ELF-1 (cell line): ENCODE data around the gene HPSE2.
"Not testable (repeated sequence)": the region's sequence is repeated elsewhere in the genome, so short reads cannot be mapped to it uniquely, and the experiment has no call there.

Experiments used
- DNase-seq: peaks from one replicate; pipeline ENCODE4 v3.0.0-alpha.2; 2016; ENCODE audit warnings: low read depth, low spot score

The HPSE2 gene

GRCh38 chr10:99005254-99005653 lies 230.4 kb downstream of the HPSE2 start:
- no peak for DNase-seq

GRCh38 chr10:99004738-99005137 lies 230.9 kb downstream of the HPSE2 start:
- DNase-seq, result no peak

- no peak for DNase-seq
Measured at GRCh38 chr10:99002392-99002791, 233.3 kb downstream of the HPSE2 start.

- DNase-seq, result no peak
Measured at GRCh38 chr10:98997596-98997995, 238.1 kb downstream of the HPSE2 start.

GRCh38 chr10:98994030-98994429 lies 241.6 kb downstream of the HPSE2 start:
- no peak for DNase-seq

GRCh38 chr10:98983751-98984150 lies 251.9 kb downstream of the HPSE2 start:
- not testable (repeated sequence) for DNase-seq

GRCh38 chr10:98980353-98980752 lies 255.3 kb downstream of the HPSE2 start:
- no peak for DNase-seq

- DNase-seq, result no peak
Measured at GRCh38 chr10:98971464-98971863, 264.2 kb downstream of the HPSE2 start.

- no peak for DNase-seq
Measured at GRCh38 chr10:98967601-98968000, 268.1 kb downstream of the HPSE2 start.

- no peak for DNase-seq
Measured at GRCh38 chr10:98963608-98964007, 272.0 kb downstream of the HPSE2 start.

GRCh38 chr10:98959379-98959778 lies 276.3 kb downstream of the HPSE2 start:
- no peak for DNase-seq

GRCh38 chr10:98957801-98958200 lies 277.9 kb downstream of the HPSE2 start:
- DNase-seq, result no peak

GRCh38 chr10:98956576-98957260 lies 278.9 kb downstream of the HPSE2 start:
- no peak for DNase-seq

GRCh38 chr10:98953251-98953650 lies 282.4 kb downstream of the HPSE2 start:
- DNase-seq, result no peak

GRCh38 chr10:98951269-98952000 lies 284.2 kb downstream of the HPSE2 start:
- no peak for DNase-seq

- DNase-seq, result no peak
Measured at GRCh38 chr10:98950106-98950505, 285.5 kb downstream of the HPSE2 start.

GRCh38 chr10:98949306-98949705 lies 286.3 kb downstream of the HPSE2 start:
- no peak for DNase-seq

GRCh38 chr10:98943681-98944080 lies 292.0 kb downstream of the HPSE2 start:
- no peak for DNase-seq

GRCh38 chr10:98929709-98930108 lies 305.9 kb downstream of the HPSE2 start:
- DNase-seq, result no peak

GRCh38 chr10:98925651-98926050 lies 310.0 kb downstream of the HPSE2 start:
- DNase-seq, result no peak

GRCh38 chr10:98924526-98924925 lies 311.1 kb downstream of the HPSE2 start:
- DNase-seq, result no peak

GRCh38 chr10:98921316-98921715 lies 314.3 kb downstream of the HPSE2 start:
- no peak for DNase-seq

GRCh38 chr10:98920807-98921206 lies 314.8 kb downstream of the HPSE2 start:
- no peak for DNase-seq
